ENCODE measurements around the gene FIBCD1. TPM values are rescaled to one million over a fixed set of nuclear protein-coding genes. Genes with fewer than 3 reads are reported as not detected.

Gene FIBCD1
- total and polyA plus RNA-seq, 2 experiments from 2014 or later = 4.4 to 5.6 TPM

- Mint-ChIP-seq H3K36me3 (ENCODE audit: low read depth) (peaks cover 2% of the 10 kb centered on the region), H3K4me3 (no peak overlapping the region), H3K27ac (no peak overlapping the region), H3K27me3 (ENCODE audit: insufficient read depth, low read depth, poor library complexity) (peaks cover 6% of the 10 kb centered on the region), H3K4me1 (no peaks in the 10 kb centered on the region), H3K9me3 (peaks cover 12% of the 10 kb centered on the region)
- Histone ChIP-seq H3K27ac (ENCODE audit: low read depth) (no peak overlapping the region), H3F3A (replicated peaks; ENCODE audit: low read depth) (no peaks in the 10 kb centered on the region), H4K20me1 (replicated peaks; ENCODE audit: insufficient read depth) (no peaks in the 10 kb centered on the region), H3K4me1 (ENCODE audit: insufficient read depth) (no peaks in the 10 kb centered on the region), H3K4me3 (no peak overlapping the region), H3K79me2 (replicated peaks; ENCODE audit: insufficient read depth) (no peaks in the 10 kb centered on the region), H3K36me3 (ENCODE audit: insufficient read depth) (no peaks in the 10 kb centered on the region), H3K27me3 (ENCODE audit: insufficient read depth) (no peaks in the 10 kb centered on the region), H3K4me2 (no peak overlapping the region), H3K9me2 (ENCODE audit: insufficient read depth) (no peaks in the 10 kb centered on the region; the same call in 1 of the 2 replicates), H2AFZ (no peak overlapping the region)
- DNase-seq (ENCODE audit: low spot score) (no peak), ATAC-seq (no peak)
- no peak for TF ChIP-seq NANOG (IDR thresholded peaks at IDR 0.05; ENCODE audit: borderline replicate concordance)
- no peak for TF ChIP-seq EZH2phosphoT487 (IDR thresholded peaks at IDR 0.05; ENCODE audit: unreplicated experiment)
- TF ChIP-seq ZNF331 (CRISPR knock-in tag; IDR thresholded peaks at IDR 0.05; ENCODE audit: low read depth) = no peak
These were observed 24.9 kb upstream of the FIBCD1 start for GRCh38 chr9:130963916-130964315.

GRCh38 chr9:130963337-130963908 lies 24.4 kb upstream of the FIBCD1 start:
- no peak overlapping the region for H2AFZ ChIP-seq

More at GRCh38 chr9:130963337-130963908, 24.4 kb upstream of the FIBCD1 start:
- no peak overlapping the region for H3K4me3 ChIP-seq
- Mint-ChIP-seq H3K27ac (no peak overlapping the region), H3K9me3 (peaks cover 17% of the 10 kb centered on the region), H3K4me1 (no peaks in the 10 kb centered on the region), H3K36me3 (ENCODE audit: low read depth) (peaks cover 5% of the 10 kb centered on the region), H3K4me3 (no peak overlapping the region), H3K27me3 (ENCODE audit: insufficient read depth, low read depth, poor library complexity) (peaks cover 8% of the 10 kb centered on the region)
- H4K20me1 ChIP-seq (replicated peaks; ENCODE audit: insufficient read depth) = no peaks in the 10 kb centered on the region
- H3K4me1 ChIP-seq (ENCODE audit: insufficient read depth) = no peaks in the 10 kb centered on the region
- H3K27me3 ChIP-seq (ENCODE audit: insufficient read depth) = no peaks in the 10 kb centered on the region
- H3K4me2 ChIP-seq = no peak overlapping the region
- DNase-seq (ENCODE audit: low spot score) (no peak), ATAC-seq (no peak)
- H3K79me2 ChIP-seq (replicated peaks; ENCODE audit: insufficient read depth) = no peaks in the 10 kb centered on the region
- H3K9me2 ChIP-seq (ENCODE audit: insufficient read depth) = no peaks in the 10 kb centered on the region; the same call in 1 of the 2 replicates
- H3K36me3 ChIP-seq (ENCODE audit: insufficient read depth) = no peaks in the 10 kb centered on the region
- no peak overlapping the region for H3K27ac ChIP-seq (ENCODE audit: low read depth)
- TF ChIP-seq JUNB (IDR thresholded peaks at IDR 0.05; ENCODE audit: unreplicated experiment) (no peak), CREB1 (CRISPR knock-in tag; IDR thresholded peaks at IDR 0.05; ENCODE audit: low read depth) (no peak), ZNF462 (CRISPR knock-in tag; IDR thresholded peaks at IDR 0.05) (no peak), POLR2AphosphoS5 (IDR thresholded peaks at IDR 0.05; ENCODE audit: low read depth) (no peak), EZH2 (IDR thresholded peaks at IDR 0.05; ENCODE audit: low read depth, unreplicated experiment) (no peak), CTCF (conservative IDR thresholded peaks at IDR 0.05; ENCODE audit: low read depth in 2 of 2) (no peak)
- H3F3A ChIP-seq (replicated peaks; ENCODE audit: low read depth) = no peaks in the 10 kb centered on the region

All from GM23338 (cell line).